SK-N-SH treated with all-trans-retinoic acid at 6 μM for 48 hours (cell line): Measurements from ENCODE around the gene KLHDC7B.

ENCODE experiments used
- ARNTL ChIP-seq: fragments of 450-650 bp; formaldehyde crosslinking; IDR thresholded peaks from 2 replicates; pipeline ENCODE4 v1.5.0; 2020; ENCODE audit warnings: low read depth, mild to moderate bottlenecking, moderate library complexity, borderline replicate concordance
- ZNF8 ChIP-seq: fragments of 450-650 bp; formaldehyde crosslinking; IDR thresholded peaks from 2 replicates; pipeline ENCODE4 v1.5.0; 2020; ENCODE audit warnings: mild to moderate bottlenecking, moderate library complexity

GRCh38 chr22:50545522-50546325 is at the start of gene KLHDC7B:
- TF ChIP-seq ARNTL (no peak), ZNF8 (CRISPR knock-in tag) (no peak)
